GOT3 (cell line): ENCODE data around the gene CLEC3A.
"Not testable (repeated sequence)": the region's sequence is repeated elsewhere in the genome, so short reads cannot be mapped to it uniquely, and the experiment has no call there.

Experiments used
- DNase-seq: peaks from one replicate; lab custom pipeline; 2025; ENCODE audit warnings: mixed read lengths; lab: John Stamatoyannopoulos, UW

CLEC3A gene

GRCh38 chr16:78034530-78034929 lies 12.2 kb downstream of the CLEC3A start:
- no peak for DNase-seq

DNA sequence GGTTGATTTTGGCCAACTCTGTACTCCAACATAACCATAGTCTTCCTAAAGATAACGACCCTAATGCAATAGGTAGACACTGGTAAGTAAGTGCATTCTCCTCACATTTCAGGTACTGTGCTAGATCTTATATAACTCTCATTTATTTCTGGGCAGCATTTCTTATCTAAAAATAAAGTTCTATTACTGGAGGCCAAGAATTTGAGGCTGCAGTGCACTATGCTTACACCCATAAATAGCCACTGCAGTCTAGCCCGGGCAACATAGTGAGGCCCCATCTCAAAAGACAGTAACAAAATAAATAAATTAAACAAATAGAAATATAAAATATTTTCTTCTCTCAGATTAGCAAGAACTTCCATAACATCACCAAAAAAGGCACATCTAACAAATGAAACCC lies 12.7 kb downstream of the CLEC3A start:
- no peak for DNase-seq

DNA sequence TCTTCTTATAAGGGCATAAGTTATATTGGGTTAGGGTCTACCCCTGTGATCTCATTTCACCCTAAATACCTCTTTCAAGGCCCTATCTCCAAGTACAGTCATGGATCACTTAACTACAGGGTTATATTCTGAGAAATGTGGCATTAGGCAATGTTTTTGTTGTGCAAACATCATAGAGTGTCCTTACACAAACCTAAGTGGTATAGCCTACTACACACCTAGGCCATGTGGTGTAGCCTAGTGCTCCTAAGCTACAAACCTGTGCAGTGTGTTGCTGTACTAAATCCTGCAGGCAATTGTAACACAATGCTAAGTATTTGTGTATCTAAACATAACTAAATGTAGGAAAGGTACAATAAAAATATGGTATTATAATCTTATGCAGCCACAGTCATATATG lies 18.0 kb downstream of the CLEC3A start:
- no peak for DNase-seq

- DNase-seq, result no peak
Observed at GRCh38 chr16:78045865-78046581, 23.7 kb downstream of the CLEC3A start.

GRCh38 chr16:78048319-78048718 lies 26.0 kb downstream of the CLEC3A start:
- no peak for DNase-seq

DNA sequence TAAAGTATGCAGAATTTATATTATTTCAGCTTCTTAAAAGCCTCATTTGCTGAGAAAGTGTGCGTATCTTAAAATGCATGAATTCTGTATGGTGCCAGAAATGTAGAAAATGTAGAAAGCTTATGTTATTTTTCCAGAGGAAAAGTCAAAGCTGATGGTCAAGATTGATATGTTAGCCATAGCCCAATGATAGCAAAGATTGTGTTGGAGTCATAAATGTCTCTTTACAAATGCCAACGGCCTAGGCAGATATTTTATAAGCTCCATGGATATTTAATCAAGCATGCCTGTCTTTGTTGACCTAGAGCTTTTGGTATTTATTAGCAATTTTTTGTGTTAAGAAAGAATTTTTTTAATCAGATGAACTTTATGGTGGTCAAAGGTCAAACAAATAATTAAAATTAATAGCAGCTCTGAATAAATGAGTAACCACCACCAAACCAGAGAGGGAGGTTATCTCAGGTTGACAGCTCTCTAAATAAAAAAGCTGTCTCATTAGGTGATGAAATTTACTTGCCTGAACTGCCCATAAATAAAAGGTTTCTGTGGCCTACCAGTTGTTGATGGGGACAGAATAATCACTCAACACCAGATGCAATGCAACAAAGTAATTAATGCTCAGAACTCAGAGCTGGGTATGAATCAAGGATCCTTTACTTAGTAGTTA lies 28.5 kb downstream of the CLEC3A start:
- DNase-seq, result no peak

DNA sequence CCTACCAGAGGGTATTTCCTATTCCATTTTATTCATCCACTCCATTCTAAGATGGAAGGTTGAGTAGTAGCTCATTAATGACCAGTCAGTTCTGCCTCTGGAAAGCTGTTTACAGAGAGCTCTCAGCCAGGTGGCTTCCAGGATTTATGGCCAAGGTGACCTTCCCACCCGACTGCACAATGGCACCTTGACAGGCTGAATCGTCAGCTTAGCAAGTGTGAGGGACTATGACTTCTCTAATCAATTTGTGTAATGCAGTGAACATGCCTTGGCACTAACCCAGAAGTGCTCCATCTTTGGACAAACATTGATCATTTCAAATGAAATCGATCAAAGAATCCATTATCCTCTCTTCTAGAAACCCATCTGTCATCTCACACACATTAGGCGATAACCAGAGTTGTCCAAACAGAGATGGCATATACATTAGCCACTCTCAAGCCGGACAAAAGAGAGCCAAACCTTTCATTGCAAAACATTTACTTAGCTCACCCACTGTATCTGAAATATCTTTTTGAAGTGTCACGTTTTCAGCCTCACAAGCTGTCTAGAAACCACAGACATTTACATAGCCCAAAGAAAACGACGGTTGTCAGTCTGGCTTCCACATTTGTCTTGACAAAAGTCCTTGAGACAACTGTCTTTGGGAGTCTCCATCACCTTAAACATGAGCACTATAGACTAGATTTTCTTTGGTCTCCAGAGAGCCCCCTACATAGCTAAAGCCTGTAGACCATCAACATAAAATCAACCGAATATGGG lies 35.6 kb downstream of the CLEC3A start:
- DNase-seq, result no peak

DNA sequence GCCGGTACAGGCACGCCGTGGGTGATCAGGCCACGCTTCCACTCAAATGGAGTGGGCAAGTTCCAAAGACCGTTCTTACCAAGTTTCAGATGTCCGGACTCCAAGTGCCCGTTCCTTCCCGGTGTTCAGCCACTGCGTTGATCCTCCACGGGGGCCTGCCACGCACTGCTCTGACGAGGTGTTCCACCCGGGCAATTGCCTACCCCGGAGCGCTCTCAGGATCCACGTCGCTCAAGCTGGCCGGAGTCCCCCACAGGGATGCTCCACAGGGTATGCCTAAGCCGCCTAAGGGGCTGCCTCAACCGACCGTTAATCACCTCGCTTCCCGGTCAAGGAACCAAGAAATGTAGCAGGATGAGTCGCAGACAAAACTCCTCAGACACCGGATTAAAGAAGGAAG lies 37.5 kb downstream of the CLEC3A start:
- DNase-seq, result not testable (repeated sequence)

DNA sequence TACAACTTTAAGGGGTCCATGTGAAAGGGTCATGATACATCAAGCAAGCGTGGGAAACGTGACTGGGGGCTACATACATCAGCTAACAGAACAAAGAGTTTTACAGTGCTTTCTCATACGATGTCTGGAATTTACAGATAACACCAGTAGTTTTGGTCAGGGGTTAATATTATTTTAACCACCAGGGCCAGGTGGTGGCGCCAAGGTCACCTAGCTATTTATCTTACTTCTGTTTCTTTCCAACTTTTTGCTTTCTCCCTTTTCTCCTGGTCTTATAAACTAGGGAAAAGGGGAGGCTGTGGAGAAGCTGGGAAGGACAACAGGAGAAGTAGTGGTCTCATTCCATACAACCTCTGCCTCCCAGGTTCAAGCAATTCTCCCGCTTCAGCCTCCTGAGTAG lies 37.9 kb downstream of the CLEC3A start:
- no peak for DNase-seq

DNA sequence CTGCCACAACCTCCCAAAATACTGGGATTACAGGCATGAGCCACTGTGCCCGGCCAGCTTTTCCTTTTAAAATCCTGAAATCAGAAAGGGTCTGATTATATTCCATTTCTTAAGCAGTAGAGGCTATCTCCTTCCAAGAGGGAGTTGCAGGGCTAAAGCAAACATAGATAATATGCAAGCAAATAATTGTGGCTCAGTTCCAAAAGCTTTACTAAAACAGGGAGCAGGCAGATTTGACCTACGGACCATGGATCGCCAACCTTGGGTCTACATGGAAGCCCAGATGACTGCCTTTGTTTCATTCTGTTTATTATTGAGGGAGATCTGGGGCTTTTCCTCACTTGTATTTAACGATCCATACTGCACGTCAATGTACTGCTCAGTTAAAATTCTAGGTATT lies 38.5 kb downstream of the CLEC3A start:
- no peak for DNase-seq

- no peak for DNase-seq
Observed at GRCh38 chr16:78065319-78065718, 43.0 kb downstream of the CLEC3A start.

DNA sequence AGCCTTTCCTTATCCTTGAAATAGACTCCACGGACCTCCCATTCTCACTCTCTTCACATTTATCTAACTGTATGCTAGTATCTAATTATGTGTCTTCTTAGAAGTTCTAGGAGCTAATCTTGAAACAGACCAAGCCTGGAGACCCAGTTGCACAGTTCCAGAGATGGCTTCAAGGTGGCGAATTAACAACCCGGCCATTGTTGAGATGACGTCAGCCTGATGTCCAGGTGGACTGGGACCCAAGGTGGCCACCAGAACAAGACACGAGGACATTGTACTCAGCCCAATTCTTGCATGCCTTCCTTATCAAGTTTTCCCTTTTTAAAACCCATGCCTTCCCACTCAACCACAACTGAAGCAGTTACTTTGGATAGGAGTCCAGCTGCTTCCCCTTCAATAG lies 47.6 kb downstream of the CLEC3A start:
- no peak for DNase-seq

- DNase-seq, result no peak
Observed at GRCh38 chr16:78072275-78072674, 49.9 kb downstream of the CLEC3A start.

- DNase-seq, result no peak
Observed at GRCh38 chr16:78075800-78076199, 53.5 kb downstream of the CLEC3A start.

DNA sequence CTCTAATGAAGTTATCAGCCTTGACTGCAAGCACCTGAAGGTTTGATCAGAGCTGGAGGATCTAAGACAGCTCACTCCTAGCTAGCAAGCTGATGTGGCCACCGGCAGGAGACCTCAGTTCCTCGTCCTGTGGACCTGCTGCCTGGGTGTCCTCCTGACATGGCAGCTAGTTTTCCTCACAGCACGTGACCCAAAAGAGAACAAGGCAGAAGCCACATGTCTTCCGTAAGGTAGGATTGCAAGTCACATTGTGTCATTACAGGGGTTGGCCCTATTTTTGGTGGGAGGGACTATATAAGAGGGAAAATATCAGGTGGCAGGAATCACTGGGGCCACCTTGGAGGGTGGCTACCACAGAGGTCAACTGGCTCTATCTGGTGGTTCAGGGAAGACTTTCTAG lies 59.0 kb downstream of the CLEC3A start:
- DNase-seq, result no peak
